ENCODE data around the gene DLGAP1. TPM values are rescaled to one million over a fixed set of nuclear protein-coding genes. Genes with fewer than 3 reads are reported as not detected.

The DLGAP1 gene
- total and polyA plus RNA-seq, 2 of the 4 experiments (the other 2 are of a cell fraction) = under 0.01 to 0.09 TPM

DNA sequence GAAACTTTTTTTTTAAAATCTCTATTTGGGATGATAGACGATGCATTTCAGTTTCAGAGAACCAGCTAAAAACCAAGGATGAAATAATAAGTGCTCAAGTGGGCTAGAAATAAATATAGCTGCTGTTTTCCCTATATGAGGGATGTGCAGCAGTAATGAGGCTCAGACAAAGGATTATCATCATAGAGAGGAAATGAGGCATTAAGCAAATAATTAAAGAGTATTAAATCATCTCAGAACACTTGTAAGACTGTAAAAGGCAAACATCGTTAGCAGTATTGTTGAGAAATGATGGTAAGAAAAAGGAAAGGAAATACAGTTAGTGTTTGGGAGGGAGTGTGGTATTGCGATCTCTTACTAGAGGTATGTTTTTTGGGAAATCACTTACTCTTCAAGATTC is 771.6 kb downstream of the DLGAP1 start:
- H4K8ac ChIP-seq (ENCODE audit: low read depth in 2 of 2, low read length in 2 of 2) = no peak overlapping the region
- in situ Hi-C loops (cut with MboI; ENCODE audit: low sequenced_read_pairs) (no loop called here), intact Hi-C loops (cut with micrococcal nuclease) (no loop called here), dilution Hi-C loops (cut with HindIII; ENCODE audit: low sequenced_read_pairs, unreplicated experiment) (no loop called here)
- H3K36me3 ChIP-seq (ENCODE audit: control insufficient read depth, insufficient read depth, low read length) = no peaks in the 10 kb centered on the region
- H3K27ac ChIP-seq (ENCODE audit: insufficient read depth, low read length) = no peak overlapping the region
- ATAC-seq (ENCODE audit: low read depth) = no peak
- no peak overlapping the region for H4K5ac ChIP-seq (ENCODE audit: low read depth, low read length)
- 0 out of 3 replicates have a peak overlapping the region, but pooled peaks have one; percentile 68 for H2BK15ac ChIP-seq (ENCODE audit: low read depth, low read length)
- H3K9ac ChIP-seq (ENCODE audit: low read depth, low read length) = no peak overlapping the region
- H3K4me3 ChIP-seq (ENCODE audit: insufficient read depth, low read depth, low read length) = no peak overlapping the region
- no peak overlapping the region for H3K56ac ChIP-seq (ENCODE audit: extremely low read depth, insufficient read depth, low read length)
- ChIA-PET POLR2A (ENCODE audit: unreplicated experiment) (interaction anchor here (0.6 kb wide), 1 partner anchor 305 kb away, joined by 5 read pairs; no protein-coding TSS in a partner anchor), CTCF (interaction anchor here (1.4 to 2.0 kb wide), 3 partner anchors 89 to 312 kb away, joined by 3 to 6 read pairs (median 4); no protein-coding TSS in a partner anchor)
- no peak overlapping the region for H3K14ac ChIP-seq (replicated peaks; ENCODE audit: low read depth, low read length)
- no peak overlapping the region for H2AK5ac ChIP-seq (ENCODE audit: low read depth, low read length)
- H3K4me1 ChIP-seq (ENCODE audit: control insufficient read depth, insufficient read depth, low read length) = no peaks in the 10 kb centered on the region; the same call in 1 of the 2 replicates
- no peaks in the 10 kb centered on the region for H3K79me1 ChIP-seq (ENCODE audit: low read depth in 1 of 2, low read length in 2 of 2)
- H2AK9ac ChIP-seq (replicated peaks; ENCODE audit: low read depth, low read length, poor library complexity) = no peak overlapping the region
- H3K27me3 ChIP-seq (ENCODE audit: control insufficient read depth, insufficient read depth, low read length) = no peaks in the 10 kb centered on the region
- BruUV-seq (replicated peaks) = no TSS peak
- no peak overlapping the region for H3K23ac ChIP-seq (ENCODE audit: low read depth, low read length)
- no peak overlapping the region for H3K4me2 ChIP-seq (ENCODE audit: low read depth, low read length)
- no peak overlapping the region for H2BK5ac ChIP-seq (ENCODE audit: low read depth, low read length, poor library complexity, severe bottlenecking)
- no peak overlapping the region for H4K91ac ChIP-seq (ENCODE audit: insufficient read depth, low read depth, low read length)
- no peak overlapping the region for H2AFZ ChIP-seq (replicated peaks; ENCODE audit: low read length, poor library complexity)
- DNase-seq = no peak
- no peak overlapping the region for H3K4ac ChIP-seq (ENCODE audit: low read depth, low read length)
- H3K9me1 ChIP-seq (ENCODE audit: insufficient read depth, low read length) = no peaks in the 10 kb centered on the region; the same call in 1 of the 2 replicates
- H2BK20ac ChIP-seq (ENCODE audit: low read depth, low read length) = no peak overlapping the region
- TF ChIP-seq SMC3 (IDR thresholded peaks at IDR 0.05; ENCODE audit: low read depth, low read length) (no peak), MAZ (IDR thresholded peaks at IDR 0.05; ENCODE audit: borderline replicate concordance, low read depth, low read length) (no peak), NFE2L2 (IDR thresholded peaks at IDR 0.05; ENCODE audit: low read depth, low read length) (no peak), MAFK (IDR thresholded peaks at IDR 0.05; ENCODE audit: low read depth, low read length) (no peak), FOS (IDR thresholded peaks at IDR 0.05; ENCODE audit: low read depth, low read length) (no peak), RAD21 (IDR thresholded peaks at IDR 0.05; ENCODE audit: low read length) (no peak), RCOR1 (IDR thresholded peaks at IDR 0.05; ENCODE audit: insufficient replicate concordance, low read length) (no peak), POLR2A (IDR thresholded peaks at IDR 0.05; ENCODE audit: low read depth, low read length) (no peak), BHLHE40 (IDR thresholded peaks at IDR 0.05; ENCODE audit: low read depth, low read length) (no peak)
- TF ChIP-seq, protein P1, sequence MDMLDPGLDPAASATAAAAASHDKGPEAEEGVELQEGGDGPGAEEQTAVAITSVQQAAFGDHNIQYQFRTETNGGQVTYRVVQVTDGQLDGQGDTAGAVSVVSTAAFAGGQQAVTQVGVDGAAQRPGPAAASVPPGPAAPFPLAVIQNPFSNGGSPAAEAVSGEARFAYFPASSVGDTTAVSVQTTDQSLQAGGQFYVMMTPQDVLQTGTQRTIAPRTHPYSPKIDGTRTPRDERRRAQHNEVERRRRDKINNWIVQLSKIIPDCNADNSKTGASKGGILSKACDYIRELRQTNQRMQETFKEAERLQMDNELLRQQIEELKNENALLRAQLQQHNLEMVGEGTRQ (IDR thresholded peaks at IDR 0.05; ENCODE audit: low read depth, low read length) = no peak
- TF ChIP-seq, protein P2, sequence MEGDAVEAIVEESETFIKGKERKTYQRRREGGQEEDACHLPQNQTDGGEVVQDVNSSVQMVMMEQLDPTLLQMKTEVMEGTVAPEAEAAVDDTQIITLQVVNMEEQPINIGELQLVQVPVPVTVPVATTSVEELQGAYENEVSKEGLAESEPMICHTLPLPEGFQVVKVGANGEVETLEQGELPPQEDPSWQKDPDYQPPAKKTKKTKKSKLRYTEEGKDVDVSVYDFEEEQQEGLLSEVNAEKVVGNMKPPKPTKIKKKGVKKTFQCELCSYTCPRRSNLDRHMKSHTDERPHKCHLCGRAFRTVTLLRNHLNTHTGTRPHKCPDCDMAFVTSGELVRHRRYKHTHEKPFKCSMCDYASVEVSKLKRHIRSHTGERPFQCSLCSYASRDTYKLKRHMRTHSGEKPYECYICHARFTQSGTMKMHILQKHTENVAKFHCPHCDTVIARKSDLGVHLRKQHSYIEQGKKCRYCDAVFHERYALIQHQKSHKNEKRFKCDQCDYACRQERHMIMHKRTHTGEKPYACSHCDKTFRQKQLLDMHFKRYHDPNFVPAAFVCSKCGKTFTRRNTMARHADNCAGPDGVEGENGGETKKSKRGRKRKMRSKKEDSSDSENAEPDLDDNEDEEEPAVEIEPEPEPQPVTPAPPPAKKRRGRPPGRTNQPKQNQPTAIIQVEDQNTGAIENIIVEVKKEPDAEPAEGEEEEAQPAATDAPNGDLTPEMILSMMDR (conservative IDR thresholded peaks at IDR 0.05; ENCODE audit: low read depth, low read length) = no peak
- TF ChIP-seq, protein P3, sequence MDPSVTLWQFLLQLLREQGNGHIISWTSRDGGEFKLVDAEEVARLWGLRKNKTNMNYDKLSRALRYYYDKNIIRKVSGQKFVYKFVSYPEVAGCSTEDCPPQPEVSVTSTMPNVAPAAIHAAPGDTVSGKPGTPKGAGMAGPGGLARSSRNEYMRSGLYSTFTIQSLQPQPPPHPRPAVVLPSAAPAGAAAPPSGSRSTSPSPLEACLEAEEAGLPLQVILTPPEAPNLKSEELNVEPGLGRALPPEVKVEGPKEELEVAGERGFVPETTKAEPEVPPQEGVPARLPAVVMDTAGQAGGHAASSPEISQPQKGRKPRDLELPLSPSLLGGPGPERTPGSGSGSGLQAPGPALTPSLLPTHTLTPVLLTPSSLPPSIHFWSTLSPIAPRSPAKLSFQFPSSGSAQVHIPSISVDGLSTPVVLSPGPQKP (IDR thresholded peaks at IDR 0.05; ENCODE audit: borderline replicate concordance, low read depth, low read length) = no peak
- H3K18ac ChIP-seq (ENCODE audit: low read depth, low read length) = no peak overlapping the region
- H3K9me3 ChIP-seq (ENCODE audit: control insufficient read depth, insufficient read depth, low read length) = peaks cover 4% of the 10 kb centered on the region; the same call in 1 of the 2 replicates
- no peak overlapping the region for H2BK120ac ChIP-seq (ENCODE audit: low read depth, low read length)
- 100% methylated on average over 1 of the region's 3 CpGs; no CpG with 5 or more reads in 1 of the 2 experiments for WGBS, 2 experiments (ENCODE audit: extremely low coverage in 2 of 2, insufficient read length in 1 of 2)
- H4K20me1 ChIP-seq (ENCODE audit: insufficient read depth, low read length) = no peaks in the 10 kb centered on the region
